Central memory CD8-positive, alpha-beta T cell (primary cell): ENCODE data around the gene CNN2.

ENCODE experiments used
- ATAC-seq: fragments of 150-1000 bp; cut with Tn5 transposase; replicated peaks from 2 replicates; pipeline ENCODE4 v1.10.0; 2022; ENCODE audit warnings: mild to moderate bottlenecking, moderate FRiP score, moderate number of reproducible peaks; ENCODE audit not compliant: poor library complexity, severe bottlenecking; ENCODE audit errors: extremely low read depth
- DNase-seq, 2 donors: peaks; one replicate each; pipeline ENCODE4 v3.0.0; 2021; ENCODE audit warnings: low spot score in 2 of 2
- H3K27ac Mint-ChIP-seq: one replicate; pipeline ENCODE4 v1.8.0; 2022; ENCODE audit warnings: low read depth, mild to moderate bottlenecking, moderate library complexity, mixed read lengths
- H3K27me3 Mint-ChIP-seq: one replicate; pipeline ENCODE4 v1.8.0; 2022; ENCODE audit warnings: mixed read lengths
- H3K36me3 Mint-ChIP-seq: one replicate; pipeline ENCODE4 v1.8.0; 2022; ENCODE audit warnings: mild to moderate bottlenecking, moderate library complexity, mixed read lengths; ENCODE audit not compliant: insufficient read depth
- H3K4me1 Mint-ChIP-seq: one replicate; pipeline ENCODE4 v1.8.0; 2022; ENCODE audit warnings: mixed read lengths
- H3K4me3 Mint-ChIP-seq: one replicate; pipeline ENCODE4 v1.8.0; 2022; ENCODE audit warnings: mild to moderate bottlenecking, moderate library complexity, mixed read lengths
- H3K9me3 Mint-ChIP-seq: one replicate; pipeline ENCODE4 v1.8.0; 2022; ENCODE audit warnings: mixed read lengths

The CNN2 gene

GRCh38 chr19:1066748-1067340, 40.4 kb downstream of the CNN2 start, which contains the start of gene ARHGAP45:
ARHGAP45 (plus strand) TSS chr19:1067167; CDS start chr19:1067406, 239 bp downstream.
- peak within 1 kb of the TSS; percentile 87 for H3K4me3 Mint-ChIP-seq
- peaks cover 51% of the 10 kb centered on the region for H3K36me3 Mint-ChIP-seq
- H3K9me3 Mint-ChIP-seq = no peaks in the 10 kb centered on the region
- ATAC-seq (peak; percentile 57), DNase-seq (peak; percentile 68 to 79)
- H3K4me1 Mint-ChIP-seq = peaks cover 48% of the 10 kb centered on the region
- no peaks in the 10 kb centered on the region for H3K27me3 Mint-ChIP-seq
- peak within 1 kb of the TSS; percentile 91 for H3K27ac Mint-ChIP-seq

DNA sequence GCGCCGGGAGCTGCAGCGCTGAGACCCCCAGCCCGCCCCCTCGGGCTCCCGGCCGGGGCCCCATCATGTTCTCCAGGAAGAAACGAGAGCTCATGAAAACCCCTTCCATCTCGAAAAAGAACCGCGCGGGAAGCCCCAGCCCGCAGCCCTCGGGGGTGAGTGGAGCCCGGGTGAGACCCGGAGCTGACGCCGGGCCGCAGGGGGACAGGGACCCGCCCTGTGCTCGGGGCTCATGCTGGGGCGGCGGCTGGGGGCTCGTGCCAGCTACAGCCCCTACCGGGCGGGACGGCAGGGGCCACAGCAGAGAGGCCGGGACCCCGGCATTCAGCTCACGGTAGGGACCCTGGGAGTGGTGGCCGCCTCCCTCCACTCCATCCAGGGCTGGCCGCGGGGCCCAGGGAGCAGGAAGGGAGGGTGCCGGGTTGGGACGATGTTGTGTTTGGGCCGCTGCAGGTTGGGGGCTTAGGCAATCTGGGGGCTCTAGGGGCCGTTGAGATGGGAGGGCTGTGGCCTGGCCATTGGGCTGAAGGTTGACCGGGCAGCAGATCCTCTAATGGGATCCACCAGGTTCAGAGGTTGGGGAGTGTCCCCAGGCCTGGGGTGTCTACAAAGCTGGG, 41.0 kb downstream of the CNN2 start:
- Mint-ChIP-seq H3K27me3 (no peaks in the 10 kb centered on the region), H3K36me3 (peaks cover 55% of the 10 kb centered on the region), H3K27ac (peak overlapping the region; percentile 91), H3K9me3 (no peaks in the 10 kb centered on the region), H3K4me1 (peaks cover 54% of the 10 kb centered on the region), H3K4me3 (peak overlapping the region; percentile 87)
- DNase-seq = peak; percentile 70 to 80
- peak; percentile 63 for ATAC-seq

DNA sequence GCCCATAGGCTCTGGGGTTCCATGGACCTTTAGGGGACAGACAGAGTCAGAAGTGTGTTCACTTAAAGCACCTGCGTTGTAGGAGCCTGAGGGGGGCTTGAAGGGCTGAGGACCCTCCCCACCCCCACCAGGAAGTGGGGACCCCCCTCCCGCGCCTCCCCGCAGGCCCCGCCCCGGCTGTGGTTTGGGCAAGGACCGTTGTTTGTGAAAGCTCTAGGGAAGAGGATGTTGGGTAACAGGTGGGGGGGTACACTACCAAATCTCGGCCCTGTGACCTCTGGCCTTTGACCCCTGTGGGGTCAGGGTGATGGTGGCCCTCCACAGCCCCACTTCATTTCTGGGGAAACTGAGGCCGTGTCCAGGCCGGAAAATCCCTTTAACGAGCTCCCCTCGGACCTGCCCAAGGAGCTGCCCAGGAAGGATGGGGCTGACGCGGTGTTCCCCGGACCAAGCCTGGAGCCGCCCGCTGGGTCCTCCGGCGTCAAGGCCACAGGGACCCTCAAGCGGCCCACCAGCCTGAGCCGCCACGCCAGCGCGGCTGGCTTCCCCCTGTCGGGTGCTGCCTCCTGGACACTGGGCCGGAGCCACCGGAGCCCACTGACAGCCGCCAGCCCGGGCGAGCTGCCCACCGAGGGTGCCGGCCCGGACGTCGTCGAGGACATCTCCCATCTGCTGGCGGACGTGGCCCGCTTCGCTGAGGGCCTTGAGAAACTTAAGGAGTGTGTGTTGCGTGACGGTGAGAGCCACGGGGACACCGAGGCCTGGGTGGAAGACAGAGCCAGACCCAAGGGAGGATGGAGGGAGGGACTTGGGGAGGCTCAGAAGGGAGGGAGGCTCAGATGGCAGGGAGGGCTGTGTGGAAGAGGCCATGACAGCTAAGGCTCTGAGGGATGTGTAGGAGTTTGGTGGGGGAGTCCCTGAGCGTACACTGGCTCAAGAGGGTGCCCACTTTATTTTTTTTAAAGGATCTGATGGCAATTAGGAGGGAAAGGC, 41.9 kb downstream of the CNN2 start:
- Mint-ChIP-seq H3K27ac (peak overlapping the region; percentile 91), H3K27me3 (no peaks in the 10 kb centered on the region), H3K9me3 (no peaks in the 10 kb centered on the region), H3K36me3 (peaks cover 60% of the 10 kb centered on the region), H3K4me1 (peaks cover 62% of the 10 kb centered on the region), H3K4me3 (peak overlapping the region; percentile 87)
- DNase-seq (peak in 1 of 2 donors; percentile 63), ATAC-seq (peak; percentile 21)

DNA sequence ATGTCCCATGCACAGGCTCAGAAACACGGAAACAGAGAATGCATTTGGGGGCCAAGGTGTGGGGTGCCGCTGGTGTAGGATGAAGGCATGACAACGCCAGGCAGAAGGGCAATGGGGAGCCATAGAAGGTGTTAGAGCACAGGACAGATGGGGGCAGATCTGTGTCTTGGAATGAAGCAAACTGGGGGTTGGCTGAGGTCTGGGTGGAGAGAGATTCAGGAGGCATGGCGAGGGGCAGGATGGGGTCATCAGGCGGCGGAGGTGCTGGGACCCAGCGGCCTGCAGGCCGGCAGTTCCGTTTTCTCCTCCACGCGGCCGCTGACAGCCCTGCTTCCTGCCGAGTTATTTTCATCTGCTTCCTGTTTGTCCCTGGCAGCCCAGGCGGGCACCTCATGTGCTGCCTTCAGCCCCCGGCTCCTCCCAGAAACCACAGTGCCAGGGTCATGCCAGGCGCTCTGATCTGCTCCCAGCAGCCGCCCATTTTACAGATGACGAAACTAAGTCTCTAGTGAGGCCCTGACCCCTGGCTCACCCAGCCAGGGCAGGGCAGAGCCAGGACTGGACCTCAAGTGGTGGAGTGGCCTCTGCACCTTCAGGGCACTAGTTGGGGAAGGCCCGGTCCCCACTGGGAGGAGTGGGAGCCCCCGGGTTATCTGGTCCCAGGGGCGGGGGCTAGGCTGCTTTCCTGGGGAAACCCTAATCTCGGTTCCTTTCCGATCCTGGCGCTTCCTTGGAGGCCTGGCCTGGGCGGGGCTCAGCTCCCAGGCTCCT, 42.8 kb downstream of the CNN2 start:
- peak overlapping the region; percentile 91 for H3K27ac Mint-ChIP-seq
- ATAC-seq = peak; percentile 26
- H3K4me1 Mint-ChIP-seq = peaks cover 59% of the 10 kb centered on the region
- peaks cover 64% of the 10 kb centered on the region for H3K36me3 Mint-ChIP-seq
- peak overlapping the region; percentile 87 for H3K4me3 Mint-ChIP-seq
- no peaks in the 10 kb centered on the region for H3K27me3 Mint-ChIP-seq
- peak in 1 of 2 donors; percentile 59 for DNase-seq
- no peaks in the 10 kb centered on the region for H3K9me3 Mint-ChIP-seq

DNA sequence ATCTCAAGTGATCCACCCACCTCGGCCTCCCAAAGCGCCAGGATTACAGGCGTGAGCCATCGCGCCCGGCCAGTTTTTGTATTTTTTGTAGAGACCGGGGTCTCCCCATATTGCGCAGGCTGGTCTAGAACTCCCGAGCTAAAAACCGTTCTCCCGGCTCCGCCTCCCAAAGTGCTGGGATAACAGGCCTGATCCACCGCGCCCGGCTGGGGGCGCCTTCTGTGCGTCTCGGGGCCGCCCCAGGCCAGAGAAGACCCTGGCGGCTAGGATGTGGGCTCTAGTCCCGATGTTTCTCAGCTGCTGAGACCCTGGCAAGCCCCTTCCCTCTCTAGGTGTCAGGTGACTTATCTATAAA, 44.1 kb downstream of the CNN2 start:
- Mint-ChIP-seq H3K27me3 (no peaks in the 10 kb centered on the region), H3K36me3 (peaks cover 74% of the 10 kb centered on the region), H3K9me3 (no peaks in the 10 kb centered on the region), H3K4me3 (peak overlapping the region; percentile 87), H3K27ac (peak overlapping the region; percentile 91), H3K4me1 (peaks cover 50% of the 10 kb centered on the region)
- no peak for DNase-seq
- no peak for ATAC-seq

GRCh38 chr19:1070931-1071791, 44.8 kb downstream of the CNN2 start:
- no peak for ATAC-seq
- H3K27ac Mint-ChIP-seq = peak overlapping the region; percentile 98
- no peaks in the 10 kb centered on the region for H3K9me3 Mint-ChIP-seq
- H3K4me1 Mint-ChIP-seq = peaks cover 50% of the 10 kb centered on the region
- no peak for DNase-seq
- H3K36me3 Mint-ChIP-seq = peaks cover 77% of the 10 kb centered on the region
- no peaks in the 10 kb centered on the region for H3K27me3 Mint-ChIP-seq
- peak overlapping the region; percentile 76 for H3K4me3 Mint-ChIP-seq

DNA sequence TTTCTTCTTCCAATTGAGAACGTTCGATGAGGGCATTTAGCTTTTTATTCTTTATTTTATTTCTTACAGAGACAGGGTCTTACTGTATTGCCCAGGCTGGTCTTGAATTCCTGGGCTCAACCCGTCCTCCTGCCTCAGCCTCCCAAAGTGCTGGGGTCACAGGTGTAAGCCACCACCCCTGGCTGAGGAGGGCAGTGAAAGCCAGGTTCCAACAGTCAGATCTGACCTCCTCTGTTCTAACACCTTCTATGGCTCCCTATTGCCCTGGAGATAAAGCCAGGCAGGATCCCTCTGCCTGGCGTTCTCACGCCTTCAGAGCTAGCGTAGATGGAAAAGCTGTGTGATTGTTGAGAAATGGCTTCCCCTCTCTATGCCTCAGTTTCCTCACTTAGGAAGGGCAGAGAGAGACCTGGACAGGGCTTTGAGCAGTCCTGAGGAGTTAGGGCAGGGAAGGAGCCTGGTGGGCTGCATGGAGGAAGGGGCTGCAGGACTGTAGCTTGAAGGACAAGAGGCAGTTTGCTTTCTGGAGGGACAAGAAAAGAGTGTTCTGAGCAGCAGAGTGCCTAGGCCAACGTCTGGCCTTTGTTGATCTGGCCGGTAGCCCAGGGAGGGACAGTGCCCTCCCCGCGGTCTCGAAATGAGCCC, 46.1 kb downstream of the CNN2 start:
- DNase-seq (no peak), ATAC-seq (no peak)
- H3K27me3 Mint-ChIP-seq = no peaks in the 10 kb centered on the region
- peaks cover 88% of the 10 kb centered on the region for H3K36me3 Mint-ChIP-seq
- H3K9me3 Mint-ChIP-seq = no peaks in the 10 kb centered on the region
- peak overlapping the region; percentile 98 for H3K27ac Mint-ChIP-seq
- H3K4me1 Mint-ChIP-seq = peaks cover 51% of the 10 kb centered on the region
- peak overlapping the region; percentile 76 for H3K4me3 Mint-ChIP-seq

DNA sequence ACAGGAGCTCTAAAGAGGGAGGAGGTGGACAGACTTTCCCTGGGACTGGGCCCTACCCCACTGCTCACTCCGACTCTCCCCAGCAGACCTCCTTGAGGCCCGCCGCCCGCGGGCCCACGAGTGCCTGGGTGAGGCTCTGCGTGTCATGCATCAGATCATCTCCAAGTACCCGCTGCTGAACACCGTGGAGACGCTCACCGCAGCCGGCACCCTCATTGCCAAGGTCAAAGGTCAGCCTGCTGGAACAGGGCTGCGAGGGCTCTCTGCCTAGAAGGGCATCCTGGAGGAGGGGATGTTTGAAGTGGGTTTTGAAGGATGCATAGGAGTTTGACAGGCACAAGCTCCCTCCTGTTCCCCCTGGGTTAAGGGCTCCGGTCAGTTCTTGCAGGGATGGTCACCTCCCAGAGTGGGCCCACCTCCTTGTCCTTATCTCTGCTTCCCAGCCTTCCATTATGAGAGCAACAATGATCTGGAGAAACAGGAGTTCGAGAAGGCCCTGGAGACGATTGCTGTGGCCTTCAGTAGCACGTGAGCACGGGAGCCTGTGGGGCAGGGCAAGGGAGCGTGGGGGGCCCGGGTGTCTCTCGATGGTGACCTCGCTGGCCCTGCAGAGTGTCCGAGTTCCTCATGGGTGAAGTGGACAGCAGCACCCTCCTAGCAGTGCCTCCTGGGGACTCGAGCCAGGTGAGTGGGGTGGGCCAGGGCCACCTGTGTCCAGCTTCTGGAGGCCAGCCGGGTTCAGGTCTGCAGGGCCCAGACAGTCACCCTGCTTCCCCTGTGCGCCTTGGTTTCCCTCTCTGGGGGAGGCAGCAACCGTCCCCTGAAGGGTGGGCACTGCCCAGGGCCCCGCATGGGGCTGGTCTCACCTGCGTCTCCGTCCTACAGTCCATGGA, 46.9 kb downstream of the CNN2 start:
- Mint-ChIP-seq H3K9me3 (no peaks in the 10 kb centered on the region), H3K4me3 (peak overlapping the region; percentile 76), H3K36me3 (peaks cover 87% of the 10 kb centered on the region), H3K27me3 (no peaks in the 10 kb centered on the region), H3K4me1 (peaks cover 51% of the 10 kb centered on the region), H3K27ac (peak overlapping the region; percentile 98)
- no peak for DNase-seq
- ATAC-seq = no peak

GRCh38 chr19:1073956-1074517, 47.6 kb downstream of the CNN2 start:
- peaks cover 88% of the 10 kb centered on the region for H3K36me3 Mint-ChIP-seq
- H3K27me3 Mint-ChIP-seq = no peaks in the 10 kb centered on the region
- H3K27ac Mint-ChIP-seq = peak overlapping the region; percentile 98
- no peak for DNase-seq
- H3K9me3 Mint-ChIP-seq = no peaks in the 10 kb centered on the region
- peak overlapping the region; percentile 69 for H3K4me3 Mint-ChIP-seq
- no peak for ATAC-seq
- H3K4me1 Mint-ChIP-seq = peaks cover 45% of the 10 kb centered on the region

- peak; percentile 21 for ATAC-seq
- Mint-ChIP-seq H3K4me3 (peak overlapping the region; percentile 69), H3K27me3 (no peaks in the 10 kb centered on the region), H3K9me3 (no peaks in the 10 kb centered on the region), H3K27ac (peak overlapping the region; percentile 98), H3K4me1 (peaks cover 39% of the 10 kb centered on the region), H3K36me3 (peaks cover 89% of the 10 kb centered on the region)
- peak; percentile 86 to 93 for DNase-seq
These were observed 48.3 kb downstream of the CNN2 start for GRCh38 chr19:1074544-1075283.
